Posterior cingulate gyrus (tissue), 11 donors: ENCODE results near the gene ITGB3BP.
"Not testable (repeated sequence)": the region's sequence is repeated elsewhere in the genome, so short reads cannot be mapped to it uniquely, and the experiment has no call there.

Experiments used
- DNase-seq, 10 donors: peaks; one replicate each; pipeline versions ENCODE4 v3.0.0 to v3.0.0-alpha.2; 2020 to 2021; ENCODE audit warnings: mixed read lengths in 3 of 10
- intact Hi-C: fragments of 100-400 bp; cut with DNase I; formaldehyde crosslinking; loops from one replicate; pipeline ENCODE4 v1.15.1; 2023

Gene ITGB3BP

DNA sequence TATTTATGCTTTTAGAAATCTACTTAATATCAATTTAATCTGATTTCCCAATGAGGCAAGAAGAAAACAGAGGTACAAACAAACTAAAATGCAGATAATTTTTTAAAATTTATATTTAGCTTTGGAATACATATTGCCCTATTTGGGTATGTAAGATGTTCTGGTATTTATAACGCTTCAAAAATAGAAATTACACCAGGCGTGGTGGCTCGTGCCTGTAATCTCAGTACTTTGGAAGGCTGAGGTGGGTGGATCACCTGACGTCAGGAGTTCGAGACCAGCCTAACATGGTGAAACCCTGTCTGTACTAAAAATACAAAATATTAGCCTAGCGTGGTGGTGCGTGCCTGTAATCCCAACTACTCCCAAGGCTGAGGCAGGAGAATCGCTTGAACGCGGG is 13.3 kb downstream of the ITGB3BP start:
- DNase-seq, result peak in 1 of 10 donors; percentile 8
- intact Hi-C loops, result no loop called here

DNA sequence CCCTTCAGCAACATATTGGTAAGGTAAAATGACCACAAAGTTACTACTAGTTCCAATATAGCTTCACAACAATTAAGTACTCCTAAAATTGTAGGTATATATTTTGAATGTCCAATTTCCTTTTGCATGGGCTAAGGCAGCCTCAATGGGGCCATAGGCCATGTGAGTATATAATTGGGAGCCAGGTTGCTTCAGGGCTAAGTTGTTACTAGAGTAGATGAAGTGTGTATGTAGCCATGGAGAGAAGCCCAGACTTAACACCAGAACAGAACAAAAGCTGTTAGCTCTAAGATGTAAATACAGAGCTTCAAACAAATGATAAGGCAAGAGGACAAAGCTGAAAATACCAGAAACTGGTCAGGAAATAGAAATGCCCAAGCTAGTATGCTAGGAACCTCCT is 16.2 kb downstream of the ITGB3BP start:
- intact Hi-C loops, result no loop called here
- no peak for DNase-seq

DNA sequence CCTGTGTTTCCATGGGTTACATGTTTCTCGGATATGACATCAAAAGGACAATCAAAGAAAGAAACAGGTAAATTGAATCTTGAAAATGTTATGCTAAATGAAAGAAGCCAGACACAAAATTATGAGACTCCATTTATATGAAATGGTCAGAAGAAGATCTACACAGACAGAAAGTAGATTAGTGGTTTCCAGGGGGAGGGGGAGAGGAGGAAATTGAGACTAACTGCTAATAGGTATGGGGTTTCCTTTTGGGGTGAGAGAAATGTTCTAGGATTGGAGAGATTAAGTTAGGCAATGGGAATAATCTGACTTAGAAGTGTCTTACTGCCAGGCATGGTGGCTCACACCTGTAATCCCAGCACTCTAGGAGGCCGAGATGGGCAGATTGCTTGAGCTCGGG is 21.8 kb downstream of the ITGB3BP start:
- intact Hi-C loops, result no loop called here
- DNase-seq, result no peak

GRCh38 chr1:63498106-63498505 is 24.9 kb downstream of the ITGB3BP start:
- no peak for DNase-seq
- intact Hi-C loops, result no loop called here

DNA sequence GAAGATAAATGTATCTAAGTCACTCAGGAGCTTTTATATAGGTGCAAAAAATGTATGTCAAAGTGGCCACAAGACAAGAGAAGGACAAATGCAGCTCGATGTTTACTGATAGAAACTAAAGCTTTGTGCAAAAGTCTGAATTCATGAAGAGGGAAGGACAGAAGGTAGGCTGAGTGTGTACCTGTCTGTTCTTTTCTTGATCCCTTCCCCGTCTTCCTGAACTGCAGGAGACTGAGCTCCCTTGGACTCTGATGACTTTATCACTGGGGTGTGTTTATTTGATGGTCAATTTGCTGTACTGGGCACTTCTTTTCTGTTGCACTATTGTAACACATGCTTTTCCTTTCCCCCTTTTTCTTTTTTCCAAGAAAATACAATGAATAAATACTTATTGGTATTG is 25.4 kb downstream of the ITGB3BP start:
- no peak for DNase-seq
- intact Hi-C loops, result no loop called here

DNA sequence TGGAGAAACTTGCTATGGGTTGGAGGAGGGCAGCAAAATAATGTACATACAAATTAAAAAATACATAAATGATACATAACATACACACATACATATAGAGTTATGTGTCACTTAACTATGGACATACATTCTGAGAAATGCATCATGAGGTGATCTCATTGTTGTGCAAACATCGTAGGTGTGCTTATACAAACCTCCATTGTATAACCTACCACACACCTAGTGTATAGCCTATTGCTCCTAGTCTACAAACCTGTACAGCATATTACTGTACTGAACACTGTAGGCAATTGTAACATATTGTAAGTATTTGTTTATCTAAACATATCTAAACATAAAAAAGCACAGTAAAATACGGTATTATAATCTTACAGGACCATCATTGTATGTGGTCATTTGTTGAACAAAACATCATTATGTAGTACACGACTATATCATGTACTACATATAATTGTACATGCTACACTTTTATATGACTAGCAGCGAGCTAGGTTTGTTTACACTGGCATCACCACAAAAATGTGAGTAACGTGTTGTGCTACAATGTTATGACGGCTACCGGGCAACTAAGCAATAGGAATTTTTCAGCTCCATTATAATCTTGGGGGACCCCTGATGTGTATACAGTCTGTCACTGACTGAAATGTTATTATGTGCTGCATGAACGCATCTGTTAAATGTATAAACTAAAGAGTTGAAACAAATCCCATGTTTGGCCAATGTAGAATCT is 35.5 kb downstream of the ITGB3BP start:
- intact Hi-C loops, result no loop called here

DNA sequence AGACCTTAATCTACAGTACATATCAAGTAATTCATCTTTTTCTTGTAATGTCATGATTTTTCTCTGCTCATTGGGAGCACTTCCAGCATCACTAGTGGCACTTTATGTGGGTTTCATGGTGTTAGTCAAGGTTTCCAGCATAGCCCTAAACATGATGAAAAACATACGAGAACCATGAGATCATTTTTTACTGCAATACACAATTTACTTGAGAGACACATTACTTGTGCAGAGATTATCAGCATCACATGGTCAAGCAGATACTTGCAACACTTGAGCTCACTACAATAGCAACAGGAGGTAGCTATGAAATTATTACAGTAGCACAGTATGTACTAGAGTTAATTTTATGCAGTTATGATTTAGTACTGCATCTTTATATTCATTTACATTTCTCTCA is 36.4 kb downstream of the ITGB3BP start:
- no peak for DNase-seq
- intact Hi-C loops, result no loop called here

More for the DNA sequence above, 35.5 kb downstream of the ITGB3BP start:
- DNase-seq, result no peak

GRCh38 chr1:63480057-63480456 is 43.0 kb downstream of the ITGB3BP start:
- no peak for DNase-seq
- intact Hi-C loops, result no loop called here

DNA sequence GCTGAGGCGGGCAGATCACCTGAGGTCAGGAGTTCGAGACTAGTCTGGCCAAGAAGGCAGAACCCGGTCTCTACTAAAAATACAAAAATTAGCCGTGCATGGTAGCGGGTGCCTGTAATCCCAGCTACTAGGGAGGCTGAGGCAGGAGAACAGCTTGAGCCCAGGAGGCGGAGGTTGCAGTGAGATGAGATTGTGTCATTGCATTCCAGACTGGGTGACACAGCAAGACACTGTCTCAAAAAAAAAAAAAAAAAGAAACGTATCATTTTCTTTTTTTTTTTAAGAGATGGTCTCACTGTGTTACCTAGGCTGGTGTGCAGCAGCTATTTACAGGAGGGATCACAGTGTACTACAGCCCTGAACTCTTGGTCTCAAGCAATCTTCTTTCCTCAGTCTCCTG is 47.3 kb downstream of the ITGB3BP start:
- DNase-seq, result no peak
- intact Hi-C loops, result no loop called here

DNA sequence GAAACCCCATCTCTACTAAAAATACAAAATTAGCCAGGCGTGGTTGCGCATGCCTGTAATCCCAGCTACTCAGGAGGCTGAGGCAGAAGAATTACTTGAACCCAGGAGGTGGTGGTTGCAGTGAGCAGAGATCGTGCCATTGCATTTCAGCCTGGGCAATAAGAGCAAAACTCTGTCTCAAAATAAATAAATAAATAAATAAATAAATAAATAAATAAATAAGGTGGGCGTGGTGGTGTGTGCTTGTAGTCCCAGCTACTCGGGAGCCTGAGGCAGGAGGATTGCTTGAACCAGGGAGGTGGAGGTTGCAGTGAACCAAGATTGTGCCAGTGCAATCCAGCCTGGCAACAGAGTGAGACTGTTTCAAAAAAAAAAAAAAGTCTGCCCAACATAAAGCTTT is 54.3 kb downstream of the ITGB3BP start:
- intact Hi-C loops, DNase-seq: not testable (repeated sequence)

DNA sequence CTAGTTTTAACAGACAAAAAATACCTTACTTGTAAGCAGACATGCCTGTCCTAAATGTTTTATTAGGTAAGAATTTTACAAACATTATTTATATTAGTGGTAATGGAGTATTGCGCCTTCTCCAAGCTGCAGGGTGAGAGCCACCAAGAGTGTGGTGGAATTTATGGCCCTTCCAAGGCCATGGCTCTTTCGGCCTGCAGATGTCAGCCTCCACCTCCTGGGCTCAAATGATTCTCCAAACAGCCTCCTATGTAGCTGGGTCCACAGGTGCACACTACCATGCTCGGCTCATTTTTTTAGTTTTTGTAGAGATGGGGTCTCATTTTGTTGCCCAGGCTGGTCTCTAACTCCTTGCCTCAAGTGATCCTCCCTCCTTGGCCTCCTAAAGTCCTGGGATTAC is 56.3 kb downstream of the ITGB3BP start:
- DNase-seq, result no peak
- intact Hi-C loops, result no loop called here

- intact Hi-C loops, result no loop called here
Observed at GRCh38 chr1:63466181-63466580, 56.8 kb downstream of the ITGB3BP start.

GRCh38 chr1:63463248-63463647 is 59.8 kb downstream of the ITGB3BP start:
- DNase-seq, result no peak
- intact Hi-C loops, result no loop called here

More at GRCh38 chr1:63466181-63466580, 56.8 kb downstream of the ITGB3BP start:
- no peak for DNase-seq

- intact Hi-C loops, result no loop called here
- no peak for DNase-seq
Observed at GRCh38 chr1:63461661-63462230, 61.3 kb downstream of the ITGB3BP start.

DNA sequence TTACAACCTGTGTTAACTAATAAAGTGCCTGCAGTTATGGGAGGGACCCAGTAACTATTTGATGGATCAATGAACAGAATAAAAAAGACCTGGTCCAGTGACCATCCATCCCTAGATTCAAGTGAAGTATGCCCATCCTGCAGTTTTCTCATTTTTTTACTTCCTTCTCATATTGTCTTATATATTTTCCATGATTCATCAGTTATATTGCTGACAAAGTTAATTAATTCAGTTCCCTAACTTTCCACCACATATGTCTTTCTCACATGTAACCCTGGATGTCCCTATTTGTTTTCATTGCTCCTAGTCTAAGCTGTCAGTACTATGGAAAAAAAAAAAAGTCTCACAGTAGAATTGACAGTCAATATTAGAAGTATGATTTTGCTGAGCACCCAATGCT is 64.3 kb downstream of the ITGB3BP start:
- intact Hi-C loops, result no loop called here
- DNase-seq, result no peak

- no peak for DNase-seq
- intact Hi-C loops, result no loop called here
Observed at GRCh38 chr1:63454269-63454668, 68.8 kb downstream of the ITGB3BP start.

DNA sequence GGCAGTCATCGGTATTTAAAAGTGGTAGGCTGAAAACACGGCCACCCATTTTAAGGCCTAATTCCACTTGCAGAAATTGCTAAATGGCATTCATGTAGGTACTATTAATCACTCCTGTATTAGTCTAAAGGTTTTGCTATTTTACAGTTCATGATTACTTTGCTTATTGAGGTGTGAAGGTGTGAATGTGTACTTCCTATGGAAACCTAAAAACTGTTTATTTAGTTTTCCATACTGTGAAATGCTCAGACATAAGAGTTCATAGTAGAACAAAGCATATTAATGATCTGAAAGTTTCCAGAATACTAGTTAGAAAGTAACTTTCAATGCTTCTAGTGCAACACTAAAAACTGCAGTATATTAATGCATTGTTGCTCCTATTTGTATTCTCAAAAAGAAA is 69.8 kb downstream of the ITGB3BP start:
- DNase-seq, result no peak
- intact Hi-C loops, result no loop called here

GRCh38 chr1:63450416-63450815 is 72.6 kb downstream of the ITGB3BP start:
- DNase-seq, result no peak
- intact Hi-C loops, result no loop called here

DNA sequence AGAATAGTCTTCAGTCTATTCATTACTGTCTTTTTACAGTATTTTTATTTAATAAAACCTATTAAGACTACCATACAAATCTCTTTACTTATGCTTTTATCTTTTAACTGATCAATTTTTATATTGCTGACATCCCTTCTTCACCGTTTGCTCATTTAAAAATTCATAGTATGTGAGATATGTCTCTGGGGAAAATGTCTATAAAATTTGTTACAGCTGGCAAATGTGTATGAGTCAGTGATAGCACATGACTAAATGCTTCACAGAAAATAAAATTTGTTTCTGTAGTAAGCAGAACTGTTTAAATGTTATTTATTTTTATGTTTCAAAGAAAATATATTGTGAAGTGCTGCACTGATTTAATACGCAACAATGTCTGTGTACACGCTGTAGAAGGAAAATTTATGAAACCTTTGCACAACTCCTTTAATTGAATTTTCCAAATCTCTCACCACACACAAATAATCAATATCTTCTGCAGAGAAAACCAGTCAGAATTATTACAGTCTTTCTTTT is 74.2 kb downstream of the ITGB3BP start:
- intact Hi-C loops, result no loop called here
- no peak for DNase-seq

GRCh38 chr1:63442141-63442475 is 80.9 kb downstream of the ITGB3BP start:
- DNase-seq, result no peak
- intact Hi-C loops, result loop anchor here (5.0 kb wide), 1 partner anchor 435 kb away; no protein-coding TSS in a partner anchor

DNA sequence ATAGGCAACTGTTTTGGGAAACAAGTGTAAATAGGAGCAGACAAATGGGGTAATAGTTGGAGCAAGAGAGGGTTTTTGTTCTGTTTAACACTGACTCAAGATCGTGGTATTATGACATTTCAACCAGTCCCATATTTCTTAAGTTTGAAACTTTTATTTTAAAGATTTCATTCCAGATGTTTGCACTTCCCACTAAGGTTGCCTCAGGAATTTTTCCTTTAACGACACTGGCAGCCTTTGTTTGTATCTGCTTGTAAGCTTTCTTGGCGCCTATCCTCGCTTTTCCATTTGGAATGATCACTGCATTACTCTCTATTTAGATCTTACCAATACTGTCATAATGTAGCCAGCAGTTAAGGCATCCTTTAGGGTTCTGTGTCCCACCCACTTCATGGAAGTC is 87.9 kb downstream of the ITGB3BP start:
- no peak for DNase-seq

GRCh38 chr1:63429281-63429680 is 93.7 kb downstream of the ITGB3BP start:
- intact Hi-C loops, result no loop called here

More for the DNA sequence above, 87.9 kb downstream of the ITGB3BP start:
- intact Hi-C loops, result no loop called here

More at GRCh38 chr1:63429281-63429680, 93.7 kb downstream of the ITGB3BP start:
- DNase-seq, result no peak
